ENCODE measurements around the gene YWHAE.
"Not testable (repeated sequence)": the region's sequence is repeated elsewhere in the genome, so short reads cannot be mapped to it uniquely, and the experiment has no call there.

Gene YWHAE

DNA sequence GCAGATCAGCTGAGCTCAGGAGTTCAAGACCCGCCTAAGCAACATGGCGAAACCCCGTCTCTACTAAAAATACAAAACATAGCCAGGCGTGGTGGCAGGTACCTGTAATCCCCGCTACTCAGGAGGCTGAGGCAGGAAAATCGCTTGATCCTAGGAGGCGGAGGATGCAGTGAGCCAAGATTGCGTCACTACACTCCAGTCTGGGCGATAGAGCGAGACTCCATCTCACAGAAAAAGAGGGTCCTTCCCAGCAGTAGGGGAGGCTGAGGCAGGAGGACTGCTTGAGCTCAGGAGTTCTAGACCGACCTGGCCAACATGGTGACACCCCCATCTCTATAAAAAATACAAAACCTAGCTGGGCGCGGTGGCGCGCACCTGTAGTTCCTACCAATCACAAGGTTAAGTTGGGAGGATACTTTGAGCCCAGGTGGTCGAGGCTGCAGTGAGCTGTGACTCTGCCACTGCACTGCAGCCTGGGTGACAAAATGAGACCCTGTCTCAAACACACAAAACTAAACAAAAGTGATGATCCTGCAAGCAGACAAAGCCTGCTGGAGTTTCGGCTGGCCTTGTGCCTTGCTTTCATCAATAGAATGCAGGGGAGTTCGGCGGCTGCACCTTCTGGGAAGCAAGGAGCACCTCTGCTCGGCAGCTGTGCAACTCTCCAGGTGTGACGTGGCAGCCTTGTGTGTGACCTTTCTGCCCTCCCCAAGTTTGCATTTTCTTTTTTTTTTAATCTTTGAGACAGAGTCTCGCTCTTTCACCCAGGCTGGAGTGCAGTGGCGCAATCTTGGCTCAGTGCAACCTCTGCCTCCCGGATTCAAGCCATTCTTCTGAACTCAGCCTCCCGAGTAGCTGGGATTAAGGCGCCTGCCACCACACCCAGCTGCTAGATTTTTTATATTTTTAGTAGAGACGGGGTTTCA is 12.4 kb upstream of the YWHAE start:
- DNase-seq: no peak

DNA sequence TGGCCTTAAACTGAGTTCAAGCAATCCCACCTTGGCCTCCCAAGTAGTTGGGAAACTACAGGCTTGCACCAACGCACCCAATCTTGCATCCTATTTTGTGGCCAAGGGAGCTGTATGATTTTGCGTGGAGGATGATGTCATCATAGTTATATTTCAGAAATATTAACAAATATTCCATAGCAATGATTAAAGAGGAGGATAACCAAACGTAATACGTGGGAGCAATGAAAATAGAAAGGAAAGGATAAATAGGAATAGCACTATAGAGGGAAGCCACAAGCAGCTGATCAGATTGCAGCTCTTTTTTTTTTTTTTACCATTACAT is 2.2 kb upstream of the YWHAE start:
- DNase-seq: no peak

DNA sequence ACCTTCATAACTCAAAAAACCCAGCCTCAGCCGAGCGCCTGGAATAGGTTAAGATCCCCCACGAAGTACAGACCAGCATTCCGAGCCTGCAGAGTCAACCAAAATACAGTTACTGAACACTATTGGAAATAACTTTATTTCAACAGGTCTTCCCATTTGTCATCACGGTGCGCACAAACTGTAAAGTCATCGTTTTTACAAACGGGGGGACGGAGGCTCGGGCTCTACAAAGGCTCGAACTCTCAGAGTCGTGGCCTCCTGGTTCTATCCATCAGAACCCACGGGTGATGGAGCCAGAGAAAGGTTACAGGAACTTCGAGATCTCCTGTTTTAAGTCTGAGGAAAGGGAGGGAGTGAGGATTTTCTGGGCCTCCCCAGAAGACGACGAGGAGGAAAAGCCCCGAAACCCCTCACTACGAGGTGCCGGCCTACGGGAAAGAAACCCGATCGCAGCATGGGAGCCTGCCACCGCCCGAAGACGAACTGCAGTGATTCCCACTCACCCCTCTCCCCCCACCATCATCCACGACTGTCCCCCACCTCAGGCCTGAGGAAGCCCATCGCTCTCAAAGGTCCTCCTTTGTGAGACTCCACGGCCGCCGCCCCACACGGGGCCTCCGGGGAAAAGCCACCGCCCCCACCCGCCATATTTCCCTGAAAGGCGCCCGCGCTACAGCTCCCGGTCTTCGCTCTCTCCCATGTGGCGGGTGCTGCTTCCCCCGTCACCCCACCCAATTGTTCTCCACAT is 917 bp downstream of the YWHAE start:
- peak; percentile 64 for DNase-seq

DNA sequence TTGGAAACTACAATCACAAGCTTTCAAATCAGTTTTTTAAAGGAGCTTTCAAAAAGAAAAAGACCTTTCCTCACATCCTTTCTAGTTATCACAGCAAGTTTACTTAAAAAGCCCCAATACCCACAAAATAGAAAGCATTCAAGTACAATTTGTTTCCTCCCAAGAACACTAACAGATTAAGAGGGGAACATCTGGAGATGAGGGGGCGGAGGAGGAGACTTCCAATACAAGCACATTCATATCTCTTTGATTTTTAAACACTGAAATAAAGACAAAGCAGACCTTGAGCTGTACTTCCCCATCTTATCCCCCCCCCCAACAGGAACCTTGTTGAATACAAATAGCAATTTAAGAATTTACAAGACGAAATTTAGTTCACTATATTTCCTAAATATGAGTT is 2.0 kb downstream of the YWHAE start:
- DNase-seq: no peak

DNA sequence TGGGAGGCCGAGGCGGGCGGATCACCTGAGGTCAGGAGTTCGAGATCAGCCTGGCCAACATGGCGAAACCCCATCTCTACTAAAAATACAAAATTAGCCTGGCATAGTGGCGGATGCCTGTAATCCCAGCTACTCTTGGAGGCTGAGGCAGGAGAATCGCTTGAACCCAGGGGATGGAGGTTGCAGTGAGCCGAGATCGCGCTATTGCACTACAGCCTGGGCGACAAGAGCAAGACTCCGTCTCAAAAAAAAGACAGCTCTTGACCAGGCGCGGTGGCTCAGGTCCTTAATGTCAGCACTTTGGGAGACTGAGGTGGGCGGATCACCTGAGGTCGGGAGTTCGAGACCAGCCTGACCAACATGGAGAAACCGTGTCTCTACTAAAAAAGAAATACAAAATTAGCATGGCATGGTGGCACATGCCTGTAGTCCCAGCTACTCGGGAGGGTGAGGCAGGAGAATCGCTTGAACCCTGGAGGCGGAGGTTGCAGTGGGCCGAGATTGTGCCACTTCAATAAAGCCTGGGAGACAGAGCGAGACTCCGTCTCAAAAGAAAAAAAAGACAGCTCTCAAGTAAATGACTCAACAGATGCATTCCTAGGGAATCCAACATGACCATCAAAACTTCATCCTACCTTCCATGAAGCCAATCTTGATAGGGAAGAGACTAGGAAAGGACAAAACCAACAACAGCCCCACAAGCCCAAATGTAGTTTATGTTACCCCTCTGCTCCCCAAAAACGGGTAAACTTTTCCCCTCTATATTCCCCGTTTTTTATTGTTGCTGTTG is 4.0 kb downstream of the YWHAE start:
- not testable (repeated sequence) for DNase-seq

DNA sequence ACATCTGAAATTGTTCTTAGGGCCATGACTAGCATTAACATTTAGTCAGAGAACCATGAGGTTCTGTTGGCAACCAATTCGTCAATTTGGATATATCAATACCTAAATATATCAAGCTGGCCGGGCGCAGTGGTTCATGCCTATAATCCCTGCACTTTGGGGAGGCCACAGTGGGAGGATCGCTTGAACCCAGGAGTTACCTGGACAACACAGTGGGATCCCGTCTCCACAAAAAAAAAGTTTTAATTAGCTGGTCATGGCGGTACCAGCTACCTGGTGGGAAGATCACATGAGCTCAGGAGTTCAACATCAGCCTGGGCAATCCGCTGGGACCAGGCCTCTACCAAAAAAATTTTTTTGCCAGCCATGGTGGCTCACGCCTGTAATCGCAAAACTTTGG is 8.4 kb downstream of the YWHAE start:
- DNase-seq: no peak

DNA sequence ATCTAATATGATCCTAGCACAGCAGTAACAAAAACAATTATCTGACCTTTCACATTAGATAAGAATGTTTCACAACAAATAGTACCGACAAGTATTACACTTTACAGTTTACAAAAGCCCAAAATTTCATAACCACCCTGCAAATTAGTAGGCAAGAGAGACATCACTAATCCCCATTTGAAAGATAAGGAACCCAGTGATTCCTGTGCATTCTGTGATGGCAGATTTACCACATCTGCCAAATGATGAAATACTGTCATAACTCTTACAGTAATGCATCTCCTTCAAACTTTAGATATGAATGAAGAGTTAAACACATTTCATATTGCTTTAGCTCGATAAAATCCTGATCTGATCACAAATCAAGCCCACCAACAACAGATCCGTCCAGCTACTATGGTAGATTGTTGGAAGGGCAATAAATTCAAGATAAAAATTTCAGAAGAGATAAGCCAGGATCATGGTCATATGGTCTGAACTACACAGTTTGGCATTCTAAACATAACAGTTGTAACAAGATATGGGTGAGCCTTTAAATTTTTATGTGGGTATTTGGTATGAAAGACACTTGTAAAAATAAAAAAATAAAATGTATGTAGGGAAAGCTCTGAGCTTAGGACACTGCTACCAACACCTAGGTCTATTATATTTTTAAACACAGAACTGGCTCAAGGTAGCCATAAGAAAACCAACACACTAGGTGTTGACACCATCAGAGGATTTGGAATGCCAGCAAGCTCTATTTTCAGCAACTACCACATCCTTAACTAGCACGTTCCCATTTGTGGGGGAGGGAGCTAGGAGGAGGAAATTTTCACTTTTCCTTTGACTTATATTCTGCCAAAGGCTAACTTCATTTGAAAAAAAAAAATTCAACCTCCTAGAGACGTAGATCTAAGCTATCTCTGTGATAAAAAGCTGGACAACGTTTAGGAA is 9.3 kb downstream of the YWHAE start:
- DNase-seq: no peak

DNA sequence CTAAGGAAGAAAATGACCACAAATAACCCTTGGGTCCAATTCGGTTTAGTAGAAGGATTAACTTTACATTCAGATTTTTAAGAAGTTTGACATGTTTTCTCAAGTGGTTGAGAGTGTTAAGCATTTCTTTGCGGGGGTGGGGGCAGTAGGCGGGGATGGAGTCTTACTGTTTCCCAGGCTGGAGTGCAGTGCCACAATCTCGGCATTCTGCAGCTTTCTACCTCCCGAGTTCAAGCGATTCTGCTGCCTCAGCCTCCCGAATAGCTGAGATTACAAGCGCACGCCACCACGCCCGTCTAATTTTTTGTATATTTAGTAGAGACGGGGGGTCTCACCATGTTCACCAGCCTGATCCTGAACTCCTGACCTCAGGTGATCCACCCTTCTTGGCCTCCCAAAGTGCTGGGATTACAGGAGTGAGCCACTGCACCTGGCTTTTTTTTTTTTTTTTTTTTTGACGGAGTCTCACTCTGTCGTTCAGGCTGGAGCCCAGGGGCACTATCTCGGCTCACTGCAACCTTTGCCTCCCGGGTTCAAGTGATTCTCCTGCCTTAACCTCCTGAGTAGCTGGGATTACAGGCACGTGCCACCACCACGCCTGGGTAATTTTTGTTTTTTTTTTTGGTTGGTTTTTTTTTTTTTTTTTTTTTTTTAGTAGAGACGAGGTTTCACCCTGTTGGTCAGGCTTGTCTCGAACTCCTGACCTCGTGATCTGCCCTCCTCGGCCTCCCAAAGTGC is 12.4 kb downstream of the YWHAE start:
- DNase-seq: not testable (repeated sequence)

DNA sequence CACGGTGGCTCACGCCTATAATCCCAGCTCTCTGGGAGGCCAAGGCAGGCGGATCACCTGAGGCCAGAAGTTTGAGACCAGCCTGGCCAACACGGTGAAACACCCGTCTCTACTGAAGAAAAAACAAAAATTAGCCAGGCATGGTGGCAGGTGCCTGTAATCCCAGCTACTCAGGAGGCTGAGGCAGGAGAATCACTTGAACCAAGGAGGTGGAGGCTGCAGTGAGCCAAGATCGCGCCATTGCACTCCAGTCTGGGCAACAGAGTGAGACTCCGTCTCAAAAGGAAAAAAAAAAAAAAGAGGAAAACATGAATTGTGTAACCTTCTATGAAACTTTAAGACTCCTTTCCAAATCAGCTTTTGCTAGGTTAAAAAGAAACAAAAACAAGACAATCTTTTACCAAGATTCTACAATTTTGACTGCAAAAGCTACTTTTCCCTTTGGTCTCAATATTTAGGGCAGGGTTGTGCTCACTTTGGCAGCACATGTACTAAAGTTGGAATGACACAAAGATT is 13.3 kb downstream of the YWHAE start:
- DNase-seq: not testable (repeated sequence)

DNA sequence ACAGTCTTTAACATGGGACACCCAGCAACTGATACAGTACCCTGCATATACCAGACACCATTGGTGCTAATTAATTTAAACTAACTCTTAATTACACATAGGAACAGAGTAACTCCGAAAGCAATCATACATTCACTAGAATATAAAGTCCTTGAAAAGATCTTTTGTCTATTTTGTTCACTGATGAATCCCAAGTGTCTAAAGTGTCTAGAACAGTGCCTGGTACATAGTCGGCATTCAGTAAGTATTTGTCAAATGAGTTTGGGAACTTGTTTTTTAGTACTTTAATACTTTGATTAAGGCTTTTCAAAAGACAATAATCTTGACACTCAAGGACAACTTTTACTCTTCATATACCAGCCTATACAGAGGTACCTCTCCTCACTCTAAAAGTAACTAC is 13.8 kb downstream of the YWHAE start:
- no peak for DNase-seq

DNA sequence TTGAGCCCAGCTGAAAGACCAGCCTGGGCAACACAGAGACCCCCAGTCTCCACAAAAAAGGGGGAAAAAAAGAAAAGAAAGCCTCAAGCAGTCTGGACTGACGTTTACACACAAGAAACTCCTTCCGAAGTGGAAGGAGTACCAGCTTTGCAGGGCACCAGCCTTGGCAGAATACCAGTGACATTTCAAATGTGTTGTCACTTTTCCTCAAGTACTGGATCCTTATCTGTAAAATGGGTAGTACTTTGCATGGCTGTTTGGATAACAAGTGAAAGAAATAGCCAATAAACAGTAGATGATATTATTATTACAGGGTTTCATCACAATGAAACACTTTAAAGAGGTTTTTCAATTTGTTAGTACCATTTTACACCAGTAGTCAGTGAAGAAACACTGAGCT is 14.2 kb downstream of the YWHAE start:
- DNase-seq: no peak

DNA sequence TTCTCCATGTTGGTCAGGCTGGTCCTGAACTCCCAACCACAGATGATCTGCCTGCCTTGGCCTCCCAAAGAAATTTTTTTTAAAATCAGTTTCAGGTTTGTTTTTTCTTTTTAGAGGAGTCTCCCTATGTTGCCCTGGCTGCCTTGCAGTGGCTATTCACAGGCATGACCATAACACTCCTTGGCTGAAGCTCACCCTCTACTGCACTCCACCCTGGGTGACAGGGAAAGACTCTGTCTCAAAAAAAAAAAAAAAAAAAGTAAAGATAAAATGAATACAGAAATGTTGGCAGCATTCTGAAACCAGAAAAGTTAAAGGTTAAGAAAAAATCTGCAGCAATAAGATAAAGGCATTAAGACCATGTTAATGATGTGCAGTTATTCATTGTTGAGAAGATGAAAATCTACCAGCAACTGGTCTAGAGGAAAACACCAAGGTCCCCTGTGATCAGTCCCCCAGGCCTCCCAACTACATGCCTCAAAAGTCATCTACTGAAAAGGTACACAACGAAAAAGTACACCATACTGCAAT is 15.1 kb downstream of the YWHAE start:
- no peak for DNase-seq

DNA sequence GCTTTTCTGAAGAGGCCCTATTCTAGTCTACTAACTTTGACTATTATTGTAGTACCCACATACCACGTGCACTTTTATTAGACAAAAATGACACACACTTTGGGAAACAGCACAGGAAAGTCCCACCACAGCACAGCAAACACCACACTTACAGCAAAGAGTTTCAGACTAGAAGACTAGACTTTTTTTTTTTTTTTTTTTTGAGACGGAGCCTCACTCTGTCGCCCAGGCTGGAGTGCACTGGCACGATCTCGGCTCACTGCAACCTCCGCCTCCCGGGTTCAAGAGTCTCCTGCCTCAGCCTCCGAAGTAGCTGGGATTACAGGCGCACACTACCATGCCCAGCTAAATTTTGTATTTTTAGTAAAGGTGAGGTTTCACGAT is 20.1 kb downstream of the YWHAE start:
- DNase-seq: no peak

DNA sequence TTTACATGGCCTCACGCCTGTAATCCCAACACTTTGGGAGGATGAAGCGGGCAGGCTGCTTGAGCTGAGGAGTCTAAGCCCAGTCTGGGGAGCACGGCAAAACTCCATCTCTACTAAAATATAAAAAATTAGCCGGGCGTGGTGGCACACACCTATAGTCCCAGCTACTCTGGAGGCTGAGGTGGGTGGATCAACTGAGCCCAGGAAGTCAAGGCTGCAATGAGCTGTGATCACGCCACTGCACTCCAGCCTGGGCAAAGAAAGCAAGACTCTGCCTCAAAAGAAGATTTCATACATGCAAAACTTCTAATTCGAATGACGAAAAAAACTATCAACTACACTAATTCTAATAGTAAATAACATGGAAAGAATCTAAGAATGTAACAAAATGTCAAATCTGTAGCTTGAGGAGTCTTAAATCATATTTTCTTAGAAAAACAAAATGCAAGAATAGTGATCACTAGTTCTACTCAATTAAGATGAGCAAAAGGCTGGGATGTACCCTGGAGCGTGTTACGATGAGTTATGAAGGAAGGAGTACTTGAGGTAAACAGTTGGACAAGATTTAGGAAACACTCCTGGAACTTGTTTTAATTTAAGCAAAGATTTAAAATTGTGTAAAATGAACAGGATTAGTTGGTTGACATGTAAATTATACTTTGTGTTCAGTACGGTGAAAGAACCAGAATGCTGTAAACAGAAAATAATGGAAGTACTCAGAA is 20.7 kb downstream of the YWHAE start:
- DNase-seq: no peak

DNA sequence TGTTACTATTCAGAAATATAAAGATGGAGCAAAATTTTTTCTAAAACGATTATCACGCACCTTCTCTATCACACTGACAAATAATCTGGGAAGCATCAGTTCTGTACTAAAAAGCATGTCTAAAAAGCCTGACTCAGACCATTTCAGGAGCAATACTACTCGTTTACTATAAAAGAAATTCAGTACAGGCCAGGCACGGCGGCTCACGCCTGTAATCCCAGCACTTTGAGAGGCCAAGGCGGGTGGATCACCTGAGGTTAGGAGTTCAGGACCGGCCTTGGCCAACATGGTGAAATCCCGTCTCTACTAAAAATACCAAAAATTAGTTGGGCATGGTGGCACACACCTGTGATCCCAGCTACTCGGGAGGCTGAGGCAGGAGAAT is 21.6 kb downstream of the YWHAE start:
- not testable (repeated sequence) for DNase-seq

DNA sequence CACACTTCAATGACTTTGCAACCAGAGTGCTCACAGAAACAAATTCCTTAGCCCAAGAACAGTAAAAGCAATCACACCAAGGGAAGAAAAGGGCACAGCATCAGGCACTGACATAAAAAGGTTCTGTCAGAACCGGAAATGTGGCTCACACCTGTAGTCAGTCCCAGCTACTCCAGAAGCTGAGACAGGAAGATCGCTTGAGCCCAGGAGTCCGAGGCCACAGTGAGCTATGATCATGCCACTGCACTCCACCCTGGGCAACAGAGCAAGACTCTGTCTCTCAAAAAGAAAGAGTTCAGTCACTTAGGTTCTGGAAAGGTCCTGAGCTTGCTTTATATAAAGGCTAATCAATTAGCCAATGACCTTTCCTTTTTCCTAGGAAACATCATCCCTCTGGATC is 22.7 kb downstream of the YWHAE start:
- DNase-seq: no peak

DNA sequence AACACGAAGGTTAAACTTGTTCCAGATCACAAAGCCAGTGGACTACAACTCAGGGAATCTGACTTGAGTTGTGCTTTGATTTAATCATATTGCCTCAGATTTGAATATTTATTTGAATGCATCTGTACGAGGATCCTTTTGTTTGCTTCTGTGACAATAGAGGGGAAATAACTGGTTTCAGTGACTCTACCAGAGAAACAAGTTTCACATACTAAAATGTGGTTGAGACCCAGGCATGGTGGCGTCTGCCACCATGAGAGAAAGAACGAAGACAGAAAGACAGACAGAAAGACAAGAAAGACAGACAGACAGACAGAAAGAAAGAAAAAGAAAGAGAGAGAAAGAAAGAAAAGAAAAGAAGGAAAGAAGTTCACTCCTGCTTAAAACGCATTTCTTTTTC is 24.0 kb downstream of the YWHAE start:
- DNase-seq: no peak

DNA sequence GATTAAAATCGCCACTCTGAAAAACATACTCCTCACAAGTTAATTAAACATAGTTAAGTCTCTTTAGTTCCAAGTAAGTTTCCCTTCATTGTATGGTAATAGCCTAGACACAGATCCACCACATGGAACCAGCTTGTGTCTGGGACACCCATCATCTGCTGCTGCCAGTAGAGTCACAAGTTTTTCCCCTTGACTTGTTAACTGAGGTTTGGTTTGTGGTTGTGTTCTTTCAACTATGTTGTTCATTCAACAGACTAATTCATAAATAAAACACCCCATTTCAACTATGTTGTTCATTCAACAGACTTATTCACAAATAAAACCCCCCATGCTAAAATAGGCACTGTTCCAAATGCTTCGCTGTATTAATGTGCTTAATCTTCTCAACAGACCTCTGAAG is 24.4 kb downstream of the YWHAE start:
- DNase-seq: no peak

DNA sequence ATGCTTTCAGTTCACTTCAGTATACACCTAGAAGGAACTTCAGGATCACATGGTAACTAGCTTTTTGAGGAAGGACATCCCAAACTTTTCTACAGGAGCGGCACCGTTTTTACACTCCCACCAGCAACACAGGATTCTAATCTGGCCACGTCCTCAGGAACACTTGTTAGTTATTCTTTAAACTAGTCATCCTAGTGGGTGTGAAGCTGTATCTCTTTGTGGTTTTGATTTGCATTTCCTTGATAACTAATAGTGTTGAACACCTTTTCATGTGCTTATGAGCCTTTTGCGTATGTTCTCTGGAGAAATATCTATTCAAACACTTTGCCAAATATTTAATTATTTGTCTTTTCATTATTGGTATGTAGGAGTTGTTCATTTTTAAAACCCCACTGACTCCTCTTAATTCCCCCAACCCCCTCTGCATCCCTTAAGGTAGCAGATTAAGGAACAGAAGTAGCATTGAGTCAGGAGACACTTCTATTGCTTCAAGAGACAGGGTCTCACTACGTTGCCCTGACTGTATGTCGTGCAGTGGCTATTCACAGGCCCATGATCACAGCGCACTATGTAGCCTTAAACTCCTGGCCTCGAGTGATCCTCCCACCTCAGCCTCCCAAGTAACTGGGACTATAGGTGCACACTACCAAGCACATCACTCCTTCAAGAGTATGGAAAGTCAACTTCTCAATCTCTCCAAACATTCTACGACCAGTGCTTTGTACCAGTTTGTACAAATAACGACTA is 25.4 kb downstream of the YWHAE start:
- no peak for DNase-seq
